Bronchial epithelial cell (primary cell): ENCODE results near the gene COL23A1. TPM values are rescaled to one million over a fixed set of nuclear protein-coding genes. Genes with fewer than 3 reads are reported as not detected.

ENCODE experiments used
- DNase-seq: peaks from one replicate; pipeline ENCODE4 v3.0.0-alpha.2; 2010; ENCODE audit warnings: low read depth
- FAIRE-seq: peaks from 2 replicates; lab custom pipeline; 2011; peaks lifted over from hg19 to GRCh38; lab: Jason Lieb, UNC
- H3K27me3 ChIP-seq: 2 replicates; pipeline ENCODE4 v1.5.1; 2011; ENCODE audit warnings: low read length; ENCODE audit not compliant: control insufficient read depth, insufficient read depth
- H3K36me3 ChIP-seq: 2 replicates; pipeline ENCODE4 v1.5.1; 2011; ENCODE audit warnings: low read length; ENCODE audit not compliant: control insufficient read depth, insufficient read depth
- H3K4me3 ChIP-seq: 2 replicates; pipeline ENCODE4 v1.5.1; 2011; ENCODE audit warnings: mild to moderate bottlenecking, low read depth, low read length, control low read depth
- CTCF ChIP-seq: IDR thresholded peaks from 2 replicates; pipeline ENCODE4 v1.5.1; 2011; ENCODE audit warnings: mild to moderate bottlenecking, moderate library complexity, low read length, control low read depth, inconsistent platforms; ENCODE audit not compliant: insufficient read depth, severe bottlenecking
- total RNA-seq: library from RNA; depleted of rRNA; stranded (reverse); fragments of >200 nt; gene quantifications from 2 replicates; pipeline ENCODE4 v1.2.1, GENCODE V29; 2014

The COL23A1 gene
- total RNA-seq, 1 donor from 2014 or later: 0.26 TPM

GRCh38 chr5:178545941-178546674, 44.1 kb downstream of the COL23A1 start:
- no peaks in the 10 kb centered on the region for H3K36me3 ChIP-seq
- no peak for DNase-seq
- FAIRE-seq: no peak
- no peak overlapping the region for H3K4me3 ChIP-seq
- no peak for TF ChIP-seq CTCF
- H3K27me3 ChIP-seq: no peaks in the 10 kb centered on the region

- TF ChIP-seq CTCF: no peak
- DNase-seq (no peak), FAIRE-seq (no peak)
- no peak overlapping the region for H3K4me3 ChIP-seq
- no peaks in the 10 kb centered on the region for H3K36me3 ChIP-seq
- H3K27me3 ChIP-seq: no peaks in the 10 kb centered on the region
These were observed 45.0 kb downstream of the COL23A1 start for GRCh38 chr5:178545176-178545575.

GRCh38 chr5:178544166-178544834, 45.9 kb downstream of the COL23A1 start:
- FAIRE-seq (no peak), DNase-seq (no peak)
- H3K36me3 ChIP-seq: no peaks in the 10 kb centered on the region
- H3K27me3 ChIP-seq: no peaks in the 10 kb centered on the region
- no peak for TF ChIP-seq CTCF
- no peak overlapping the region for H3K4me3 ChIP-seq

GRCh38 chr5:178542455-178542854, 47.7 kb downstream of the COL23A1 start:
- no peak overlapping the region for H3K4me3 ChIP-seq
- no peaks in the 10 kb centered on the region for H3K27me3 ChIP-seq
- no peaks in the 10 kb centered on the region for H3K36me3 ChIP-seq
- no peak for DNase-seq
- FAIRE-seq: no peak
- TF ChIP-seq CTCF: no peak

- H3K4me3 ChIP-seq: no peak overlapping the region
- DNase-seq: no peak
- H3K36me3 ChIP-seq: no peaks in the 10 kb centered on the region
- FAIRE-seq: no peak
- H3K27me3 ChIP-seq: no peaks in the 10 kb centered on the region
- TF ChIP-seq CTCF: no peak
These were observed 49.7 kb downstream of the COL23A1 start for GRCh38 chr5:178540526-178540925.
